SK-N-SH treated with all-trans-retinoic acid at 6 μM for 48 hours (cell line): ENCODE data around the gene ARAP1.

Source experiments
- ARNTL ChIP-seq: fragments of 450-650 bp; formaldehyde crosslinking; IDR thresholded peaks from 2 replicates; pipeline ENCODE4 v1.5.0; 2020; ENCODE audit warnings: low read depth, mild to moderate bottlenecking, moderate library complexity, borderline replicate concordance
- CSRNP3 ChIP-seq: fragments of 250-450 bp; sonication (Bioruptor Pico); IDR thresholded peaks from 2 replicates; pipeline ENCODE4 v1.5.1; 2021; ENCODE audit warnings: mild to moderate bottlenecking, moderate library complexity
- ESRRG ChIP-seq: fragments of 250-450 bp; sonication (Bioruptor Pico); IDR thresholded peaks from 2 replicates; pipeline ENCODE4 v1.6.1; 2021; ENCODE audit warnings: mild to moderate bottlenecking
- OSR1 ChIP-seq: fragments of 250-450 bp; sonication (Bioruptor Pico); IDR thresholded peaks from 2 replicates; pipeline ENCODE4 v1.8.0; 2022; ENCODE audit warnings: moderate library complexity, mild to moderate bottlenecking, inconsistent platforms
- PATZ1 ChIP-seq: fragments of 250-450 bp; sonication (Bioruptor Pico); IDR thresholded peaks from 2 replicates; pipeline ENCODE4 v1.8.0; 2020; ENCODE audit warnings: mild to moderate bottlenecking, moderate library complexity, borderline replicate concordance
- POU6F1 ChIP-seq: fragments of 250-450 bp; sonication (Bioruptor Pico); IDR thresholded peaks from 2 replicates; pipeline ENCODE4 v1.8.0; 2021; ENCODE audit warnings: low read depth, mild to moderate bottlenecking, moderate library complexity, borderline replicate concordance
- PPARA ChIP-seq: fragments of 250-450 bp; sonication (Bioruptor Pico); IDR thresholded peaks from 2 replicates; pipeline ENCODE4 v1.5.0; 2020; ENCODE audit warnings: mild to moderate bottlenecking, borderline replicate concordance
- SNAI2 ChIP-seq: fragments of 250-450 bp; sonication (Bioruptor Pico); IDR thresholded peaks from 2 replicates; pipeline ENCODE4 v1.5.0; 2020; ENCODE audit warnings: mild to moderate bottlenecking, moderate library complexity
- TCF4 ChIP-seq: fragments of 250-450 bp; sonication (Bioruptor Pico); IDR thresholded peaks from 2 replicates; pipeline ENCODE4 v1.8.0; 2021; ENCODE audit warnings: mild to moderate bottlenecking, moderate library complexity, borderline replicate concordance
- ZC3H10 ChIP-seq: fragments of 250-450 bp; sonication (Bioruptor Pico); IDR thresholded peaks from 2 replicates; pipeline ENCODE4 v1.5.1; 2021; ENCODE audit warnings: mild to moderate bottlenecking, moderate library complexity
- ZFP3 ChIP-seq: fragments of 250-450 bp; sonication (Bioruptor Pico); IDR thresholded peaks from 2 replicates; pipeline ENCODE4 v1.5.0; 2020; ENCODE audit warnings: mild to moderate bottlenecking, moderate library complexity
- ZFP30 ChIP-seq: fragments of 450-650 bp; formaldehyde crosslinking; IDR thresholded peaks from 2 replicates; pipeline ENCODE4 v1.5.0; 2022; ENCODE audit warnings: mild to moderate bottlenecking, moderate library complexity
- ZNF70 ChIP-seq: fragments of 450-650 bp; formaldehyde crosslinking; IDR thresholded peaks from 2 replicates; pipeline ENCODE4 v1.5.0; 2020; ENCODE audit warnings: mild to moderate bottlenecking, moderate library complexity

- TF ChIP-seq PATZ1 (CRISPR knock-in tag) (no peak), ZNF70 (no peak), ZC3H10 (CRISPR knock-in tag) (no peak), ARNTL (CRISPR knock-in tag) (no peak), ZFP3 (no peak), SNAI2 (CRISPR knock-in tag) (no peak), PPARA (CRISPR knock-in tag) (no peak), ESRRG (CRISPR knock-in tag) (no peak), ZFP30 (CRISPR knock-in tag) (no peak), TCF4 (CRISPR knock-in tag) (no peak), CSRNP3 (CRISPR knock-in tag) (no peak), OSR1 (CRISPR knock-in tag) (no peak), POU6F1 (CRISPR knock-in tag) (no peak)
These were observed 104.3 kb downstream of the ARAP1 start for GRCh38 chr11:72647882-72648281.
